GM12801 (cell line): ENCODE data around the gene OR4K15.

Experiments used
- CTCF ChIP-seq: IDR thresholded peaks from one replicate; pipeline ENCODE4 v1.5.1; 2011; ENCODE audit warnings: control low read depth; ENCODE audit not compliant: insufficient read length; ENCODE audit errors: extremely low read depth

OR4K15 gene, protein sequence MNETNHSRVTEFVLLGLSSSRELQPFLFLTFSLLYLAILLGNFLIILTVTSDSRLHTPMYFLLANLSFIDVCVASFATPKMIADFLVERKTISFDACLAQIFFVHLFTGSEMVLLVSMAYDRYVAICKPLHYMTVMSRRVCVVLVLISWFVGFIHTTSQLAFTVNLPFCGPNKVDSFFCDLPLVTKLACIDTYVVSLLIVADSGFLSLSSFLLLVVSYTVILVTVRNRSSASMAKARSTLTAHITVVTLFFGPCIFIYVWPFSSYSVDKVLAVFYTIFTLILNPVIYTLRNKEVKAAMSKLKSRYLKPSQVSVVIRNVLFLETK

DNA sequence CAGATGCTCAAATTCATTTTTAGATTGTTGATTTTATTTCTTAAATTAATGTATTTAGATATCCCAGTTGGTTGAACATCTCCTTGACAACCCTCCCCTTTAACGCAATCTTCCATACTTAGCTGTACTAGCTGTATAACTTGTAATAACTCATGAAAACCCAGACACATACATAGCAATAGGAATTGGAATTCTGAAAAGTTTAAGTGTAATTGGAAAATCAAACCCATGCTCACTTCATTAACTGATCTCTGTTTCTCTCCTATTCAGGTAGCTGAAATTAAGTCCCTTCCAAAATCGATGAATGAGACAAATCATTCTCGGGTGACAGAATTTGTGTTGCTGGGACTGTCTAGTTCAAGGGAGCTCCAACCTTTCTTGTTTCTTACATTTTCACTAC is at the start of gene OR4K15:
OR4K15 (plus strand) TSS at position 301 of the 400 bp plus-strand sequence; CDS start at position 301, 0 bp downstream.
- TF ChIP-seq CTCF: no peak

DNA sequence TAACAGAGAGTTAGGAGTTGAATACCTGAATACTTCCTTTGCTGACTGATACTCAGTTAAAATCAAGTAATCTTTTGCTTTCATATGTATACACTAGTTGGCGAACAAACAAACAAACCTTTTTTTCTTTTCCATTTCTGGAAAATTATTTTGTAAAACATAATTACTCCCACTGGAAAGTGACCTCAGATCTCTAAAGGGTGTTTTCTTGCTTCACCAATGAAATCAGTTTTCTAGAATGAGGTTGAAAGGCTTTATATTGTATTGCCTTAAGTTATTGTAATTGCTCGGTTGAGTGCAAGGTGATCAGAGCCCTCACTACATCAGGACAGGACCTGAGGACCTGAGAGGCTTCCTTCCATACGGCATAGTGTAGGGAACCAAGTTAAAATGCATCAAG is 44.8 kb upstream of the OR4K15 start, which contains the start of gene OR4K1:
OR4K1 (plus strand) TSS at position 301 of the 400 bp plus-strand sequence. CDS start 4,750 bp downstream, outside the sequence.
- TF ChIP-seq CTCF: no peak

DNA sequence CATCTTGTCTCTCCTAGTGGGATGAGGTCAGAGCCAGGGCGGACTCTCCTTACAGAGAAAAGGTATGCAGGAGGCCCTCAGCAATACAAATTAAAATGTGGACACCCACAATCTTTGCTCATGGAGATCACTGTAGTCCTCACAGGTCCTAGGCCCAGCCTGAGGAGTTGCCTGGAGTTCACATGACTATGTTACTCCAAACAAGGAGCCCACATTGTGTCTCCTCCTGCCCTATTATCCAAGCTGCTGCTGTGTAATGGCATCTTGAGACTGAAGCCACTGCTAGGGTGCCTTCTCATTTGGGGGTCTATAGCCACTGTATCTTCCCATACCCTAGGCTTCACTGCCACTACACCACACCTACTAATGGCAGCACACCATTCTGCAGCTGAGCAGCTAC is 33.7 kb upstream of the OR4K15 start:
- TF ChIP-seq CTCF: no peak

- no peak for TF ChIP-seq CTCF
These were observed 27.8 kb upstream of the OR4K15 start for GRCh38 chr14:19947413-19948090.

- no peak for TF ChIP-seq CTCF
These were observed 26.2 kb upstream of the OR4K15 start for GRCh38 chr14:19949218-19949617.

DNA sequence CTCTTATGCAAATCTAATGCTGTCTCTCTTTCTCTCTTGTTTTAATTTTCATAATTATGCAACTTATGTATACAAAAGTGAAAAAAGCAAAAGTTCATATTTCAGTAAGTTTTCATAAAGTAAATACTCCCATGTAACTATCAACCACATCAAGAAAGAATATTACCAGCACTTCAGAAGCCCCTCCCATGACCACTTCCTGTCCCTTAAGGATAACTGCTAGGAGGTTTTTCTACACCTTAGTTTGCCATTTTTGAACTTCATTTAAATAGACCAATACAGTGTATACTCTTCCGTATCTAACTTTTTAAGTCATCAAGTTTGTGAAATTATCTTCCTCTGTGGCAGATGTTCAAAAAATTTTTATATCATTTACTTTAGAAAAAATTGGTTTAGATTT is 547 bp upstream of the OR4K15 start:
- no peak for TF ChIP-seq CTCF

DNA sequence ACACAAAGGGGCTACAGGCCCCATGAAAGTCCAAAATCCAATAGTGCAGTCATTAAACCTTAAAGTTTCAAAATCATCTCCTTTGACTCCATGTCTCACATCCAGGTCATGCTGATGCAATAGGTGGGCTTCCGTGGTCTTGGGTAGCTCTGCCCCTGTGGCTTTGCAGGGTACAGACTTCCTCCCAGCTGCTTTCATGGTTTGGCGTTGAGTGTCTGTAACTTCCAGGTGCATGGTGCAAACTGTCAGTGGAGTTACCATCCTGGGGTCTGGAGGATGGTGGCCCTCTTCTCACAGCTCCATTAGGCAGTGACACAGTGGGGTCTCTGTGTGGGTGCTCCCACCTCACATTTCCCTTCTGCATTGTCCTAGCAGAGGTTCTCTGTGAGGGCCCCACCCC is 18.0 kb downstream of the OR4K15 start:
- TF ChIP-seq CTCF: no peak
